ENCODE data around the gene SEMA4B. TPM values are rescaled to one million over a fixed set of nuclear protein-coding genes. Genes with fewer than 3 reads are reported as not detected.

SEMA4B gene
- total RNA-seq, 4 donors from 2014 or later = 18.7 to 44.9 (median 41.9) TPM

- H3K27me3 ChIP-seq = no peaks in the 10 kb centered on the region
- peak; percentile 26 for ATAC-seq
- H3K36me3 ChIP-seq = peaks cover 0 to 43% of the 10 kb centered on the region in 2 donors
- peak overlapping the region in 1 of 4 donors; percentile 31 for H3K27ac ChIP-seq
- WGBS, 2 donors (ENCODE audit: low coverage in 1 of 2) = 51% methylated on average over 3 of the region's 5 CpGs; no CpG with 5 or more reads in 1 of the 2 donors
- no peak overlapping the region for H3K4me3 ChIP-seq
- H3K9me3 ChIP-seq = no peaks in the 10 kb centered on the region
- H3K4me1 ChIP-seq = peaks cover 0 to 67% (median 17%) of the 10 kb centered on the region in 3 donors
- TF ChIP-seq POLR2A (IDR thresholded peaks at IDR 0.05) = no peak
- TF ChIP-seq CTCF (IDR thresholded peaks at IDR 0.05) = no peak
- TF ChIP-seq POLR2AphosphoS5 (IDR thresholded peaks at IDR 0.05) = no peak
- TF ChIP-seq EP300 (IDR thresholded peaks at IDR 0.05) = no peak
Observed at GRCh38 chr15:90205886-90206285, 4.8 kb downstream of the SEMA4B start.

- Histone ChIP-seq H3K27ac (no peak overlapping the region), H3K9me3 (no peaks in the 10 kb centered on the region), H3K27me3 (no peaks in the 10 kb centered on the region), H3K36me3 (peaks cover 0 to 51% of the 10 kb centered on the region in 2 donors), H3K4me3 (no peak overlapping the region), H3K4me1 (peaks cover 0 to 70% (median 23%) of the 10 kb centered on the region in 3 donors)
- no peak for ATAC-seq
- TF ChIP-seq EP300 (IDR thresholded peaks at IDR 0.05) (no peak), CTCF (IDR thresholded peaks at IDR 0.05) (no peak), POLR2AphosphoS5 (IDR thresholded peaks at IDR 0.05) (no peak)
- WGBS, 2 donors (ENCODE audit: low coverage in 1 of 2) = 40 to 89% methylated on average over 1 to 4 of the region's 6 CpGs
Observed at GRCh38 chr15:90207252-90207651, 6.1 kb downstream of the SEMA4B start.

GRCh38 chr15:90208356-90208755 is 7.2 kb downstream of the SEMA4B start:
- 78 to 85% methylated on average over 5 to 6 of the region's 6 CpGs for WGBS, 2 donors (ENCODE audit: low coverage in 1 of 2)
- H3K4me1 ChIP-seq = peaks cover 0 to 70% (median 16%) of the 10 kb centered on the region in 3 donors
- H3K9me3 ChIP-seq = no peaks in the 10 kb centered on the region
- H3K27me3 ChIP-seq = no peaks in the 10 kb centered on the region
- ATAC-seq = no peak
- H3K4me3 ChIP-seq = no peak overlapping the region
- no peak for TF ChIP-seq EP300 (IDR thresholded peaks at IDR 0.05)
- no peak for TF ChIP-seq CTCF (IDR thresholded peaks at IDR 0.05)
- no peak for TF ChIP-seq POLR2AphosphoS5 (IDR thresholded peaks at IDR 0.05)
- TF ChIP-seq POLR2A (IDR thresholded peaks at IDR 0.05) = no peak
- H3K36me3 ChIP-seq = peaks cover 0 to 51% of the 10 kb centered on the region in 2 donors
- no peak overlapping the region for H3K27ac ChIP-seq

DNA sequence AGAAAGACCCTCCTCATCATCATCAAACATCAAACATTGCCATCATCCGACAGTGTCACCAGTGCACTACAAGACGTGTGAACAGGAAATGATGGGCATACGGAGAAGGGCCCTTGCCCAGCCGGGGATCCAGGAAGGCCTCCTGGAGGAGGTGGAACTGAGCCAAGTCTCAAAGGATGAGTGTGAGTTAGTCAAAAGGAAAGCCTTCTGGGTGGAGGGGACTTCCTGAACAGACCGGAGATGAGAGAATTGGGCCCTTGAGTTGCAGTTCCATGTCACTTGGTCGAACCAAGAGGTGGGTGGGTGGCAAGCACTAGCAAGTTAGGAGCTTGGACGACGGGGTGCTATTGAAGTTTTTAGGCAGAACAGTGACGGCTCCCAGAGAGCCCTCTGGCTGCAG is 8.5 kb downstream of the SEMA4B start:
- no peak overlapping the region for H3K4me3 ChIP-seq
- TF ChIP-seq POLR2AphosphoS5 (IDR thresholded peaks at IDR 0.05) (no peak), EP300 (IDR thresholded peaks at IDR 0.05) (no peak), CTCF (IDR thresholded peaks at IDR 0.05) (no peak), POLR2A (IDR thresholded peaks at IDR 0.05) (no peak)
- peaks cover 0 to 64% (median 15%) of the 10 kb centered on the region in 3 donors for H3K4me1 ChIP-seq
- WGBS, 2 donors (ENCODE audit: low coverage in 1 of 2) = 64 to 72% methylated on average over 7 to 9 of the region's 9 CpGs
- peaks cover 0 to 58% of the 10 kb centered on the region in 2 donors for H3K36me3 ChIP-seq
- H3K27ac ChIP-seq = no peak overlapping the region
- ATAC-seq = no peak
- no peaks in the 10 kb centered on the region for H3K9me3 ChIP-seq
- H3K27me3 ChIP-seq = no peaks in the 10 kb centered on the region

- peak overlapping the region in 1 of 4 donors; percentile 67 for H3K27ac ChIP-seq
- peaks cover 0 to 55% (median 15%) of the 10 kb centered on the region in 3 donors for H3K4me1 ChIP-seq
- H3K9me3 ChIP-seq = no peaks in the 10 kb centered on the region
- no peak for TF ChIP-seq POLR2AphosphoS5 (IDR thresholded peaks at IDR 0.05)
- TF ChIP-seq EP300 (IDR thresholded peaks at IDR 0.05) = no peak
- TF ChIP-seq CTCF (IDR thresholded peaks at IDR 0.05) = no peak
- no peak for TF ChIP-seq POLR2A (IDR thresholded peaks at IDR 0.05)
- peaks cover 0 to 56% of the 10 kb centered on the region in 2 donors for H3K36me3 ChIP-seq
- ATAC-seq = no peak
- no peaks in the 10 kb centered on the region for H3K27me3 ChIP-seq
- 63 to 71% methylated on average over 4 to 6 of the region's 8 CpGs for WGBS, 2 donors (ENCODE audit: low coverage in 1 of 2)
- no peak overlapping the region for H3K4me3 ChIP-seq
Observed at GRCh38 chr15:90210593-90210992, 9.5 kb downstream of the SEMA4B start.
